IMR-90 (cell line): ENCODE measurements around the gene ERCC3.
"Not testable (repeated sequence)": the region's sequence is repeated elsewhere in the genome, so short reads cannot be mapped to it uniquely, and the experiment has no call there.

Source experiments
- CHD1 ChIP-seq: IDR thresholded peaks from 2 replicates; pipeline ENCODE4 v1.6.1; 2012; ENCODE audit warnings: low read depth, low read length, improper control_type of control experiment
- CTCF ChIP-seq: conservative IDR thresholded peaks from 2 replicates; pipeline ENCODE4 v1.5.1; 2012; ENCODE audit warnings: mild to moderate bottlenecking, low read depth, low read length, improper control_type of control experiment
- FOS ChIP-seq: fragments of 150-350 bp; IDR thresholded peaks from 2 replicates; pipeline ENCODE4 v1.6.1; 2016; ENCODE audit warnings: low read depth, low read length
- POLR2A ChIP-seq: IDR thresholded peaks from 2 replicates; pipeline ENCODE4 v1.6.1; 2012; ENCODE audit warnings: mild to moderate bottlenecking, low read depth, low read length
- TF ChIP-seq, protein P1 (sequence below): fragments of 150-350 bp; IDR thresholded peaks from 2 replicates; pipeline ENCODE4 v1.6.1; 2017; ENCODE audit warnings: mild to moderate bottlenecking, antibody characterized with exemption, low read length, low read depth

DNA sequence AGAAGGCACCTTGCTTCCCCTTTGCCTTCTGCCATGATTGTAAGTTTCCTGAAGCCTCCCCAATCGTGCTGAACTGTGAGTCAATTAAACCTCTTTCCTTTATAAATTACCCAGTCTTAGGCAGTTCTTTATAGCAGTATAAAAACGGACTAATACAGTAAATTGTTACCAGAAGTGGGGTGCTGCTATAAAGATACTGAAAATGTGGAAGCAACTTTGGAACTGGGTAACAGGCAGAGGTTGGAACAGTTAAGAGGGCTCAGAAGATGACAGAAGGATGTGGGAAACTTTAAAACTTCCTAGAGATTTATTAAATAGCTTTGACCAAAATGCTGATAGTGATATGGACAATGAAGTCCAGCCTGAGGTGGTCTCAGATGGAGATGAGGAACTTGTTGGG lies 56.2 kb downstream of the ERCC3 start:
- TF ChIP-seq CTCF, FOS, POLR2A, CHD1: not testable (repeated sequence)
- TF ChIP-seq, protein P1, sequence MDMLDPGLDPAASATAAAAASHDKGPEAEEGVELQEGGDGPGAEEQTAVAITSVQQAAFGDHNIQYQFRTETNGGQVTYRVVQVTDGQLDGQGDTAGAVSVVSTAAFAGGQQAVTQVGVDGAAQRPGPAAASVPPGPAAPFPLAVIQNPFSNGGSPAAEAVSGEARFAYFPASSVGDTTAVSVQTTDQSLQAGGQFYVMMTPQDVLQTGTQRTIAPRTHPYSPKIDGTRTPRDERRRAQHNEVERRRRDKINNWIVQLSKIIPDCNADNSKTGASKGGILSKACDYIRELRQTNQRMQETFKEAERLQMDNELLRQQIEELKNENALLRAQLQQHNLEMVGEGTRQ = not testable (repeated sequence)
